ENCODE data around the gene C19orf12.

Gene C19orf12

GRCh38 chr19:29687244-29687896, 27.7 kb downstream of the C19orf12 start:
- no peaks in the 10 kb centered on the region for H3K79me2 ChIP-seq (ENCODE audit: insufficient read depth, low read length)
- no peaks in the 10 kb centered on the region; the same call in 1 of the 2 replicates for H3K27me3 ChIP-seq (ENCODE audit: insufficient read depth, low read length)
- H3F3A ChIP-seq (ENCODE audit: insufficient read depth, low read length), result no peaks in the 10 kb centered on the region
- no peaks in the 10 kb centered on the region for H3K9me2 ChIP-seq (ENCODE audit: low read depth, low read length)
- no peak overlapping the region for H3K9ac ChIP-seq (ENCODE audit: low read length)
- no peak overlapping the region for H3K4me2 ChIP-seq (ENCODE audit: low read length)
- H3K27ac ChIP-seq (ENCODE audit: low read depth, low read length, poor library complexity, severe bottlenecking), result no peak overlapping the region
- H3K36me3 ChIP-seq (ENCODE audit: insufficient read depth, low read length), result no peaks in the 10 kb centered on the region
- H4K20me1 ChIP-seq (ENCODE audit: insufficient read depth, low read length), result no peaks in the 10 kb centered on the region
- H2AFZ ChIP-seq (ENCODE audit: low read length), result no peak overlapping the region
- TF ChIP-seq EZH2 (IDR thresholded peaks at IDR 0.05; ENCODE audit: borderline replicate concordance, low read length), result no peak
- TF ChIP-seq CTCF (IDR thresholded peaks at IDR 0.05; ENCODE audit: low read length), result no peak
- no peak overlapping the region for H3K4me3 ChIP-seq (ENCODE audit: low read depth, low read length, poor library complexity, severe bottlenecking)
- H3K9me3 ChIP-seq (ENCODE audit: low read length), result no peaks in the 10 kb centered on the region
- peaks cover 5% of the 10 kb centered on the region for H3K4me1 ChIP-seq (ENCODE audit: insufficient read depth, low read length, severe bottlenecking)

DNA sequence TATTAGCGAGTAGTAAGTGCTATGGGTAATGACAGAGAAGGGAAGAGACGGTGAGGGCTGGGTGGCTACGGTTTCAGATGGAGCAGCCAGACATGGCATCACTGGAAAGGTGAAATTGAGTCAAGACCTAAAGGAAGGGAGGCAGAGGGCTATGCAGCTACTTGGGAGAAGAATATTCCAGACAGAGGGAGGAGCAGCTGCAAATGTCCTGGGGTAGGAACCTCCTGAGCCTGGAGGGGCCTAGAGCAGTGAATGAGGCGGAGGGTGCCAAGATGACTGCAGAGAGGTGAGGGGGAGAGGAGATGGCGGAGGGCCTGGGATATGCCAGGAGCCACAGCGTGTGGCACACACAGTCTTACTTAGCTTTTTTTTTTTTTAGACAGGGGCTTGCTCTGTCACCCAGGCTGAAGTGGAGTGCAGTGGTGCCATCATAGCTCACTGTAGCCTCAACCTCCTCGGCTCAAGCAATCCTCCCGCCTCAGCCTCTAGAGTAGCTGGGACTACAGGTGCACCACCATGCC, 28.7 kb downstream of the C19orf12 start:
- no peak overlapping the region for H3K4me3 ChIP-seq (ENCODE audit: low read depth, low read length, poor library complexity, severe bottlenecking)
- TF ChIP-seq EZH2 (IDR thresholded peaks at IDR 0.05; ENCODE audit: borderline replicate concordance, low read length), result no peak
- TF ChIP-seq CTCF (IDR thresholded peaks at IDR 0.05; ENCODE audit: low read length), result no peak
- no peaks in the 10 kb centered on the region for H3F3A ChIP-seq (ENCODE audit: insufficient read depth, low read length)
- no peaks in the 10 kb centered on the region for H4K20me1 ChIP-seq (ENCODE audit: insufficient read depth, low read length)
- H3K4me2 ChIP-seq (ENCODE audit: low read length), result no peak overlapping the region
- H3K9me2 ChIP-seq (ENCODE audit: low read depth, low read length), result no peaks in the 10 kb centered on the region
- H3K9ac ChIP-seq (ENCODE audit: low read length), result no peak overlapping the region
- H3K36me3 ChIP-seq (ENCODE audit: insufficient read depth, low read length), result no peaks in the 10 kb centered on the region
- no peaks in the 10 kb centered on the region; the same call in 1 of the 2 replicates for H3K27me3 ChIP-seq (ENCODE audit: insufficient read depth, low read length)
- no peak overlapping the region for H3K27ac ChIP-seq (ENCODE audit: low read depth, low read length, poor library complexity, severe bottlenecking)
- H2AFZ ChIP-seq (ENCODE audit: low read length), result no peak overlapping the region
- H3K4me1 ChIP-seq (ENCODE audit: insufficient read depth, low read length, severe bottlenecking), result peaks cover 5% of the 10 kb centered on the region
- no peaks in the 10 kb centered on the region for H3K9me3 ChIP-seq (ENCODE audit: low read length)
- H3K79me2 ChIP-seq (ENCODE audit: insufficient read depth, low read length), result no peaks in the 10 kb centered on the region

GRCh38 chr19:29685326-29685725, 29.7 kb downstream of the C19orf12 start:
- H4K20me1 ChIP-seq (ENCODE audit: insufficient read depth, low read length), result no peaks in the 10 kb centered on the region
- H3K4me2 ChIP-seq (ENCODE audit: low read length), result no peak overlapping the region
- H3K27me3 ChIP-seq (ENCODE audit: insufficient read depth, low read length), result no peaks in the 10 kb centered on the region; the same call in 1 of the 2 replicates
- no peaks in the 10 kb centered on the region for H3K36me3 ChIP-seq (ENCODE audit: insufficient read depth, low read length)
- H2AFZ ChIP-seq (ENCODE audit: low read length), result no peak overlapping the region
- H3K79me2 ChIP-seq (ENCODE audit: insufficient read depth, low read length), result no peaks in the 10 kb centered on the region
- no peak overlapping the region for H3K4me3 ChIP-seq (ENCODE audit: low read depth, low read length, poor library complexity, severe bottlenecking)
- H3K4me1 ChIP-seq (ENCODE audit: insufficient read depth, low read length, severe bottlenecking), result peaks cover 7% of the 10 kb centered on the region
- no peak for TF ChIP-seq CTCF (IDR thresholded peaks at IDR 0.05; ENCODE audit: low read length)
- no peaks in the 10 kb centered on the region for H3K9me2 ChIP-seq (ENCODE audit: low read depth, low read length)
- H3K27ac ChIP-seq (ENCODE audit: low read depth, low read length, poor library complexity, severe bottlenecking), result no peak overlapping the region
- no peaks in the 10 kb centered on the region for H3K9me3 ChIP-seq (ENCODE audit: low read length)
- H3F3A ChIP-seq (ENCODE audit: insufficient read depth, low read length), result no peaks in the 10 kb centered on the region
- H3K9ac ChIP-seq (ENCODE audit: low read length), result no peak overlapping the region

Measured in OCI-LY1 (cell line).